Neural crest cell (in vitro differentiated cells): ENCODE data around the gene ARIH1. TPM values are rescaled to one million over a fixed set of nuclear protein-coding genes. Genes with fewer than 3 reads are reported as not detected.
"Not testable (repeated sequence)": the region's sequence is repeated elsewhere in the genome, so short reads cannot be mapped to it uniquely, and the experiment has no call there.

Source experiments
- DNase-seq: peaks from one replicate; pipeline ENCODE4 v3.0.0; 2021; ENCODE audit warnings: low read depth, mixed read lengths, low spot score
- H3K27ac Mint-ChIP-seq: one replicate; pipeline ENCODE4 v1.8.0; 2021; ENCODE audit warnings: mild to moderate bottlenecking, mixed read lengths; ENCODE audit not compliant: unreplicated experiment
- H3K27me3 Mint-ChIP-seq: 2 replicates; pipeline ENCODE4 v1.8.0; 2021; ENCODE audit warnings: low read depth, mild to moderate bottlenecking, mixed read lengths
- H3K36me3 Mint-ChIP-seq: 2 replicates; pipeline ENCODE4 v1.8.0; 2021; ENCODE audit warnings: low read depth, mild to moderate bottlenecking, mixed read lengths
- H3K4me1 Mint-ChIP-seq: 2 replicates; pipeline ENCODE4 v1.8.0; 2021; ENCODE audit warnings: mixed read lengths
- H3K4me3 Mint-ChIP-seq: one replicate; pipeline ENCODE4 v1.8.0; 2021; ENCODE audit warnings: mild to moderate bottlenecking, mixed read lengths
- H3K9me3 Mint-ChIP-seq: 2 replicates; pipeline ENCODE4 v1.8.0; 2021; ENCODE audit warnings: mixed read lengths
- CTCF ChIP-seq: fragments of 200-600 bp; sonication (generic); conservative IDR thresholded peaks from 2 replicates; pipeline ENCODE4 v1.5.0; 2021; ENCODE audit warnings: antibody characterized with exemption, mild to moderate bottlenecking
- total RNA-seq: library from RNA; stranded (reverse); gene quantifications from 2 replicates; pipeline ENCODE4 v1.2.1, GENCODE V29; 2021

ARIH1 gene
- total RNA-seq, 1 donor from 2014 or later: 146 TPM

DNA sequence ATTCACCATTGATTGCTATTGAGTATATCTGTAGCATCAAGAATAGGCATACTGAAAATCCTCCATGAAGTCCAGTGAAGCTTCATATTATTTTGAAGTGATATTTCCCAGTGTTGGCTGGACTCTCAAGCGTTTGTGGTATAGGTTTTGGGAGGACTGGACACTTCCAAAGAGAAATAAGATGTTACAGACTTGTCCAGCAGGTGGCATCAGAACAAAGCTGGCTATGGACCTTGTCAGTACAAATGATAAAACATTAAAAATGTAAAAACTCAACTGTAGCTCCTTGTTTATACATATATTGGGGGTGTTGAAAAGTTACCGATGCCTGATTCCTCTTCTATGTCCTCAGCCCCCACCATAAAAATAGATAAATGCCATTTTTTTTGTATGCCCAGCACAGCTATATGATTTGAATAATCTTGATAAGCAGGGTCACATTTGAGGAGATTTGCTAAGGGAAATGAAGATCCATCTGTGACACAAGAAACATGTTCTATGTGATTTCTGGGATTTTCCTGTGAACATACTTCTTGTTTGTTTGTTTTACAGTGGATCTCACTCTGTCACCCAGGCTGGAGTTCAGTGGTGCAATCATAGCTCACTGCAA, 125.8 kb downstream of the ARIH1 start:
- H3K27me3 Mint-ChIP-seq: no peaks in the 10 kb centered on the region
- H3K9me3 Mint-ChIP-seq: no peaks in the 10 kb centered on the region
- no peak overlapping the region for H3K4me3 Mint-ChIP-seq
- DNase-seq: peak; percentile 64
- no peak overlapping the region for H3K27ac Mint-ChIP-seq
- TF ChIP-seq CTCF: peak; percentile 79
- H3K4me1 Mint-ChIP-seq: no peaks in the 10 kb centered on the region
- H3K36me3 Mint-ChIP-seq: no peaks in the 10 kb centered on the region

GRCh38 chr15:72604794-72605193, 130.7 kb downstream of the ARIH1 start:
- Mint-ChIP-seq H3K27ac (no peak overlapping the region), H3K27me3 (no peaks in the 10 kb centered on the region), H3K9me3 (no peaks in the 10 kb centered on the region), H3K36me3 (no peaks in the 10 kb centered on the region), H3K4me1 (peaks cover 3% of the 10 kb centered on the region), H3K4me3 (no peak overlapping the region)
- TF ChIP-seq CTCF: no peak
- no peak for DNase-seq

- H3K27ac Mint-ChIP-seq, H3K4me1 Mint-ChIP-seq: not testable (repeated sequence)
Measured at GRCh38 chr15:72608084-72608483, 134.0 kb downstream of the ARIH1 start.

GRCh38 chr15:72609862-72610261, 135.7 kb downstream of the ARIH1 start:
- no peak for TF ChIP-seq CTCF
- no peak overlapping the region for H3K27ac Mint-ChIP-seq
- H3K27me3 Mint-ChIP-seq: no peaks in the 10 kb centered on the region
- H3K4me1 Mint-ChIP-seq: peaks cover 3% of the 10 kb centered on the region
- no peak for DNase-seq
- H3K9me3 Mint-ChIP-seq: no peaks in the 10 kb centered on the region
- no peak overlapping the region for H3K4me3 Mint-ChIP-seq
- H3K36me3 Mint-ChIP-seq: no peaks in the 10 kb centered on the region

More at GRCh38 chr15:72608084-72608483, 134.0 kb downstream of the ARIH1 start:
- not testable (repeated sequence) for H3K36me3 Mint-ChIP-seq, DNase-seq, H3K9me3 Mint-ChIP-seq, H3K4me3 Mint-ChIP-seq, H3K27me3 Mint-ChIP-seq

- not testable (repeated sequence) for H3K4me1 Mint-ChIP-seq, H3K36me3 Mint-ChIP-seq, H3K9me3 Mint-ChIP-seq, H3K4me3 Mint-ChIP-seq, DNase-seq, H3K27ac Mint-ChIP-seq, H3K27me3 Mint-ChIP-seq
Measured at GRCh38 chr15:72612324-72612723, 138.2 kb downstream of the ARIH1 start.

- peaks cover 4% of the 10 kb centered on the region for H3K4me1 Mint-ChIP-seq
- H3K27me3 Mint-ChIP-seq: no peaks in the 10 kb centered on the region
- H3K27ac Mint-ChIP-seq: no peak overlapping the region
- no peaks in the 10 kb centered on the region for H3K36me3 Mint-ChIP-seq
- H3K4me3 Mint-ChIP-seq: no peak overlapping the region
- no peak for DNase-seq
- TF ChIP-seq CTCF: no peak
- H3K9me3 Mint-ChIP-seq: no peaks in the 10 kb centered on the region
Measured at GRCh38 chr15:72614810-72615532, 140.8 kb downstream of the ARIH1 start.

DNA sequence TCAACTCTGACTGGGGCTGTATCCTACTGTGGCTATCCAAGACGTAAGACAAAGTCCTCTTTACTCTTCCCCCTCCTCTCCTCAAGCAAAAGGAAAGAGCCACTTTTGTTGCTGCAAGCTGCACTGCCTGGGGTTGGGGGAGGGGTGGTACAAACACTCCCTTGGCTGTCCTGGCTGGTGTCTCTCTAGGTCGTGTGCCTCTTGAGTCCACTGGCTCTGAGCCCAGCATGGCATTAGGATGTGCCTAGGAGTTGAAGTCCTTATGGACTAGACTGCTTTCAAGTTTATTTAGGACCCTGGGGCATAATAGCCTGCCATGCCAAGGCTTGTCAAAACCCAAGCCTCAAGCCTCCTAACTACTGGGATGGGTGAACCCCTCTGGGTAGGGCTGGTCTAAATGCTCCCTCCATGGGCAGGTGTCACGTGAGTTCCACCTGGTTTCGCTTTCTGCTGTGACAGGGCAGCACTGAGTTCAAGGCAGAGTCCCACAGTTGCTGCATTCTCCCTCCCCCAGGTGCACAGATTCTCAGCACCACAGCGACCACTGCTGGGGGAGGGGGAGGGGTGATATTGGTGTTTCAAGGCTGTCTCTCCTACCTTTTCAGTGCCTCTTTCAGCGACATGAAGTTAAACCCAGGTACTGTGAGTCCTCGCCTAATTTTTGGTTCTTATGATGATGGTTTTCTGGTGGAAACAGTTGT, 141.6 kb downstream of the ARIH1 start:
- not testable (repeated sequence) for H3K4me1 Mint-ChIP-seq

More for the DNA sequence above, 141.6 kb downstream of the ARIH1 start:
- H3K27ac Mint-ChIP-seq, H3K4me3 Mint-ChIP-seq, H3K9me3 Mint-ChIP-seq, H3K27me3 Mint-ChIP-seq, H3K36me3 Mint-ChIP-seq, DNase-seq: not testable (repeated sequence)
